IPS DF 4.7 (cell line): ENCODE measurements around the gene UGT1A6.

Experiments
- DNase-seq: peaks from one replicate; pipeline ENCODE4 v3.0.0-alpha.2; 2013; ENCODE audit warnings: low spot score; ENCODE audit errors: extremely low read depth

The UGT1A6 gene

DNA sequence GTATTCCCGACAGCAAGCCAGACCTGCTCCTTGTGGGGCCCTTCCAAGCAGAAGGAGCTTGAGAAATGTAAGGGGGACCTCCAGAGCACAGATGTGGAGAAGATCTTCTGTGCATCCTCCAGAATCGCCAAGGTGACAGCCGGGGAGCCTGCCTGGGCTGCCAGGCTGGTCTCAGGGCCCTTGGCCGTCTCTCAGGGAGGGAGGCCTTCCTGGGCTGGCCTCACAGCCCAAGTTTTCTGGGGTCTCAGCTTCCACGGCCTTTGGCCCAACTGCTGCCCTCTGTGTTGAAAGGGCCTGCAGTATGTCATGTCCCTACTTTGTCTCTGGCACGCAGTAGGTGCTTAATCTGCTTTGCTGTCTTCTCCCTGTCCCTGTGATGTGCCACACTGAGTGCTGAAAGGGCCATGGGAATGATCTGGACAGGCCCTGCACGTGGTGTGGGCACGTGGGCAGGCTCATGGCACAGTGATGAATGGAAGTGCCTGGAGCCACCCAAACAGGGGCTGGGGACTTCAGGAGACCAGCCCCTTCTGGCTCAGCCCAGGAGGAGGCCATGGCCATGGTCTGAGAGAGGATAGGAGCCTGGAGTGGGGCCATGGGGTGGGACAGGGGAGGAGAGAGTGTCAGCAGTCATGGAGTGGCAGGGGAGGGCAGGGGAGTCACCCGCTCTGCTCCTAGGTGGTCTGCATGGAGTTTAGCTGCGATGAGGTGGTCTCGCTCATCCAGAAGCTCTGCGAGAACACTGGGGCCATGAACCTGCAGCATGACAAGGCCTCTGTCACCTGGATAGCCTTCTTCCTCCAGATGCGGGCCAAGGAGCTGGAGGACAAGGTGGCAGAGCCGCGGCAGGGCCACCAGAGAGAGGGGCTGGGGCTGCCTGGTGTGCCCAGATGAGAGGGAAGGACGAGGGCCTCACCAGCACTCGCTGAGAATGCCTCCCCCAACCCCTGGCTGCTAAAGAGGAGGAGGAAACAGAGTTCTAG lies 126.2 kb downstream of the UGT1A6 start:
- DNase-seq, result no peak

DNA sequence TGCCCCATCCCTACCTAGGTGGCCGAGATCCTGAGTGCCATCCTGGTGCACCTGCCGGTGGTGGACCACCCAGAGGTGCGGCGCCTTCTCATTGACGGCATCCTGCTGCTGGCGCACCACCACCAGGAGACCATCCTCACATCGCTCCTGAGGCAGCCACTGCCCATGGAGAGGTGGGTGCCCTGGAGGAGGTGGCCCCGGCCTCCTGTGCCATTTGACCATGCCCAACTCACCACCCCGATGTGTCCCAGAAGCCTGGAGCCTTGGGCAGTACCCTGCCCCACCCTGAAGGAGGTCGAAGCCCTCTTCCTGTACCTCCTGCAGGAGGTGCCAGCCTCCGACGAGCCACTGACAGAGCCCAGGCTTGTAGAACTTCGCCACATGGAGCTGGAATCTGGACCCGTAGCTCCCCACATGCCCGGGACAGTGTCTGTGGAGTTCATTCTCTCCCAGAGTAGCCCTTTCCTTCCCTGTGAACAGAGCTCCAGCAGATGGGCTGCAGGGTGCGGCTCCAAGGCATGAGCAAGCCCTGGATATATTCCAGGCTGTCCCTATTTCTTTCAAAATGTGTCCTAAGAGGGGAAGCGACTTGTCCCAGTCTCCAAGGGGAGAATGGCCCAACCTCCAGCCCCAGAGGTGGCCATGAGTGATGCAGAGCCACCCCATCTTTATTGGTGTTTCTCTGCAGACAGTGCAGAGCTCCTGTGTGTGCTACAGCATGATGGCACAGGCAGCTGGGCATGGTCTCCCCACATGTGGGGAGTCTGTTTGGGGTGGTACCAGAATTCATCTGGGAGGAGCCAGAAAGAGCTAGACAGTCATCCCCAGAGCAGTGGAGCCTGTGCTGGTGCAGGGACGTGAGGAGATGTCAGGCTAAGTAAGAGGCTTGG lies 127.4 kb downstream of the UGT1A6 start:
- no peak for DNase-seq

DNA sequence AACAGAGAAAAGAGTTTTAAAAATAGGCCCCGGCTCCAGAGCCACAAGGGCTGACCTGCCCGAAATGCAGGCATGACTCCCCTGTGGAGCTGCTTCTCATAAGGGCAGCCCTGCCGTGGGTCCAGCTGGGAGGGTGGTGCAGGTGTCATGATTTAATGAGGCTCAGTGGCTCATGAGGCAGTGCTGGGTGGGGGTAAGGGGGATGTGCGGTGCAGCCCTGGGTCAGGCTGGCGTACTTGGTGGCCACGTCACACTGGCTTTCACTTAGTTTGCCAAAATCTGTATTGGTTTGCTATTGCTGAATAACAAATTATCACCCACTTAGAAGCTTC lies 128.1 kb downstream of the UGT1A6 start:
- DNase-seq, result no peak

DNA sequence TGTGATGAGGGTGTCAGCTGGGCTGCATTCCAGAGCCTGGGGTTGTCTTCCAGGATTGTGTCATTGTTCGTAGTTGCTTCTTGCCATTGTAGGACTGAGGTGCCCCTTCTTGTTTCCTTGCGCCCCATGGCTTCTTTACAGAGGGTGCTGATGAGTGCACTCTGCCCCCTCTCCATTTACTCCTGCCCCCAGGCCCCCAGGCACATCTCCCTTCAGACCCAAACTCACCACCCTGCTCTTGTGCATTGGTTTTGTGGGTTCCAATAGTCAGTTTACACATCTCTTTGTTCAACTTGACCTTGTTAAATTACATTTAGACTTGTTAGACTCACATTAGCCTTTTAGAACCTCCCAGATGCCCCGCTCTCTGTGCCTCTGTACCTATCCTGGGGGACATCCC lies 128.5 kb downstream of the UGT1A6 start:
- no peak for DNase-seq

DNA sequence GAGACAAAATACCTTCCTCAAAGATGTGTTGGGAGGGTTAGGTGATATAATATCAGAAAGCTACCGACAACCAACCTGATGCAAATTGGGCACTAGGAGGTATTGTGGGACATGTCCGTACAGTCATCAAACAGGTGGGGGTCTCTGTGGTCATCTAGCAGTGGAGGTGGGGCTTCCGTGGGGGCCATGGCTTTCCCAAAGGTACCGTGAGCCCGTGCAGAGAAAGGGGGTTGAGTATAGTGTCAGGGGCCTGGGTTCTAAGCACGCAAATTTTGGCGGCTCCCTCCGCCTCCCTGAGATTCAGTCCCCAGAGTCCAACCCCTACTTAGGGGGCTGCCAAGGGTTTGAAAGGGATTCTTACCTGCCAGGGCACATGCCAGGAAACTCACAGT lies 129.0 kb downstream of the UGT1A6 start:
- DNase-seq, result no peak

DNA sequence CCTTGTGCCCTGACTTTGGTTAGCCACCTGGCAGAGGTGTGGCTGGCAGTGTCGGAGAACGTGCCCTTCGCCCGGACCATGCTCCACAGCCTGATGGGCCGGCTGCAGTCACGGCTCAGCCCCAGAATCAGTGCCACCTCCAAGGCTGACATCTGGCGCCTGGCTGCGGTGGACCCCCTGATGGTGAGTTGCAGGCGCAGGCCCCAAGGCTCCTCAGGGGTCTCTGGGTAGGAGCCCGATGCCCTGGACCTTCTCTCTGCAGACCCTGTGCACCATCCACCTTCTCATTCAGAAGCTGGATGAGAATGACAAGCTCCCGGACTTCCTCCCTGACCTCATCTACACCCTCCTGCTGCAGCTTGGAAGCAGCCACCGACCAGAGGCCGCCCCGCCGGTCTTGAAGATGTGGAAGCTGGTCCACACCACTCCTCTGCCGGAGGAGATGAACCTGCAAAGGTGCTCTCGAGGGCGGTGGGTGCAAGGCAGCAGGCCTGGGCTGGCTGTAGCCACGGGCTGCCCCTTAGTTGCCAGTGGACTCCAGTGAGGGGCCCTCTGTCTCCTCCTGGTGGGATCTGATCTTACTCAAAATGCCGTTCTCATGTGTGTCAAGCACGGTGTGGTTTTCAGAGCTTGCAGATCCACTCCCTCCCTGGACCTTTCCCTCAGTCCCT lies 129.5 kb downstream of the UGT1A6 start:
- no peak for DNase-seq
